Mesothelial cell of epicardium (in vitro differentiated cells): ENCODE data around the gene ERC2. TPM values are rescaled to one million over a fixed set of nuclear protein-coding genes. Genes with fewer than 3 reads are reported as not detected.

ENCODE experiments used
- DNase-seq, 2 experiments: peaks; one replicate each; pipeline ENCODE4 v3.0.0; 2021; ENCODE audit warnings: low spot score in 2 of 2; ENCODE audit not compliant: unreplicated experiment in 2 of 2
- H3K27ac Mint-ChIP-seq: 2 replicates; pipeline ENCODE4 v1.8.0; 2021; ENCODE audit warnings: mixed read lengths
- H3K27me3 Mint-ChIP-seq: 2 replicates; pipeline ENCODE4 v1.8.0; 2021; ENCODE audit warnings: low read depth, mixed read lengths
- H3K36me3 Mint-ChIP-seq: 2 replicates; pipeline ENCODE4 v1.8.0; 2021; ENCODE audit warnings: mixed read lengths
- H3K4me1 Mint-ChIP-seq: 2 replicates; pipeline ENCODE4 v1.8.0; 2021; ENCODE audit warnings: mixed read lengths
- H3K4me3 Mint-ChIP-seq: 2 replicates; pipeline ENCODE4 v1.8.0; 2021; ENCODE audit warnings: mild to moderate bottlenecking, moderate library complexity, mixed read lengths
- H3K9me3 Mint-ChIP-seq: 2 replicates; pipeline ENCODE4 v1.8.0; 2021; ENCODE audit warnings: mixed read lengths
- CTCF ChIP-seq: fragments of 200-600 bp; sonication (generic); IDR thresholded peaks from one replicate; pipeline ENCODE4 v1.5.0; 2021; ENCODE audit warnings: antibody characterized with exemption; ENCODE audit not compliant: unreplicated experiment
- total RNA-seq: library from RNA; stranded (reverse); gene quantifications from 3 replicates; pipeline ENCODE4 v1.2.1, GENCODE V29; 2021

Gene ERC2
- total RNA-seq, 1 donor from 2014 or later = 15.6 TPM

GRCh38 chr3:56406826-56407515 is 61.3 kb downstream of the ERC2 start:
- no peaks in the 10 kb centered on the region for H3K27me3 Mint-ChIP-seq
- DNase-seq = no peak
- TF ChIP-seq CTCF = no peak
- no peaks in the 10 kb centered on the region for H3K36me3 Mint-ChIP-seq
- no peak overlapping the region for H3K27ac Mint-ChIP-seq
- H3K9me3 Mint-ChIP-seq = peaks cover 8% of the 10 kb centered on the region
- H3K4me1 Mint-ChIP-seq = peaks cover 6% of the 10 kb centered on the region
- no peak overlapping the region for H3K4me3 Mint-ChIP-seq

- Mint-ChIP-seq H3K4me1 (peaks cover 6% of the 10 kb centered on the region), H3K27me3 (peaks cover 4% of the 10 kb centered on the region), H3K36me3 (no peaks in the 10 kb centered on the region), H3K27ac (no peak overlapping the region), H3K9me3 (peaks cover 12% of the 10 kb centered on the region), H3K4me3 (no peak overlapping the region)
- DNase-seq = no peak
- TF ChIP-seq CTCF = no peak
Observed at GRCh38 chr3:56404884-56405283, 63.4 kb downstream of the ERC2 start.

- peaks cover 12% of the 10 kb centered on the region for H3K9me3 Mint-ChIP-seq
- no peaks in the 10 kb centered on the region for H3K4me1 Mint-ChIP-seq
- H3K36me3 Mint-ChIP-seq = peaks cover 4% of the 10 kb centered on the region
- no peak for TF ChIP-seq CTCF
- no peak for DNase-seq
- H3K4me3 Mint-ChIP-seq = no peak overlapping the region
- H3K27me3 Mint-ChIP-seq = peaks cover 14% of the 10 kb centered on the region
- no peak overlapping the region for H3K27ac Mint-ChIP-seq
Observed at GRCh38 chr3:56398659-56399058, 69.6 kb downstream of the ERC2 start.

GRCh38 chr3:56397798-56398197 is 70.5 kb downstream of the ERC2 start:
- Mint-ChIP-seq H3K27ac (no peak overlapping the region), H3K4me3 (no peak overlapping the region), H3K27me3 (peaks cover 14% of the 10 kb centered on the region), H3K4me1 (no peaks in the 10 kb centered on the region), H3K9me3 (peaks cover 8% of the 10 kb centered on the region), H3K36me3 (peaks cover 4% of the 10 kb centered on the region)
- no peak for TF ChIP-seq CTCF
- no peak for DNase-seq

GRCh38 chr3:56389183-56389830 is 79.0 kb downstream of the ERC2 start:
- Mint-ChIP-seq H3K27me3 (no peaks in the 10 kb centered on the region), H3K4me1 (no peaks in the 10 kb centered on the region), H3K27ac (no peak overlapping the region), H3K36me3 (no peaks in the 10 kb centered on the region), H3K4me3 (no peak overlapping the region), H3K9me3 (no peaks in the 10 kb centered on the region)
- TF ChIP-seq CTCF = no peak
- no peak for DNase-seq
